GM18519 (cell line): ENCODE results near the gene LRRC41.
"Not testable (repeated sequence)": the region's sequence is repeated elsewhere in the genome, so short reads cannot be mapped to it uniquely, and the experiment has no call there.

Experiments used
- ATAC-seq: cut with Tn5 transposase; IDR thresholded peaks from one replicate; pipeline ENCODE4 v1.9.1; 2021; ENCODE audit warnings: mild to moderate bottlenecking, moderate library complexity; ENCODE audit not compliant: unreplicated experiment, low FRiP score

Gene LRRC41

DNA sequence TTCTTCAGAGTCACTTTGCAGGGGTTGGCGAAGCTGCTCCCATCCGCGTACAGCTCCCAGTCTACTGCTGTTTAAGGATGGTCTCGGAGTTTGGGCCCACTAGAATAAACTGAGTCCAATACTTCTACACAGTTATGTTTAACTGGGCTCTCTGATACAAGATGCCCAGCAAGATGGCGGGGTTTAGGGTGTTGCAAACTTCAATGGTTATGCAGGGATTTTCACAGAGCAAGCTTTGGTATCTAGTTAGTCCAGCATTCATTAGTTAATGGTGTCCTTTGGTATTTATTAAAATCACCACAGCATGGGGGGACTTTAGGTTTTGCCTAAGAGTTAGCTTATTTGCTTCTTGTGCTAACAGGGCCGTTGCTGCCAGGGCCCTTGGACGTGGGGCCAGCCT, 24.8 kb upstream of the LRRC41 start:
- ATAC-seq: not testable (repeated sequence)

- not testable (repeated sequence) for ATAC-seq
Observed at GRCh38 chr1:46325285-46326076, 22.1 kb upstream of the LRRC41 start.

DNA sequence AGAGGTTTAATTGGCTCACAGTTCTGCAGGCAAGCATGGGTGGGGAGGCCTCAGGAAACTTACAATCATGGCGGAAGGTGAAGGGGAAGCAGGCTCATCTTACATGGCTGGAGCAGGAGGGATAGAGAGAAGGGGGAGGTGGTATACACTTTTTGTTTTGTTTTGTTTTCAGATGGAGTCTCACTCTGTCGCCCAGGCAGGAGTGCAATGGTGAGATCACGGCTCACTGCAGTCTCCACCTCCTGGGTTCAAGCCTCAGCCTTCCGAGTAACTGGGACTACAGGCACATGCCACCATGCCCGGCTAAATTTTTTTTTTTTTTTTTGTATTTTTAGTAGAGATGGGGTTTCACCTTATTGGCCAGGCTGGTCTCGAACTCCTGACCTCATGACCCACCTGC, 18.8 kb upstream of the LRRC41 start:
- ATAC-seq: not testable (repeated sequence)

- not testable (repeated sequence) for ATAC-seq
Observed at GRCh38 chr1:46319960-46320914, 16.8 kb upstream of the LRRC41 start.

- not testable (repeated sequence) for ATAC-seq
Observed at GRCh38 chr1:46319301-46319700, 15.9 kb upstream of the LRRC41 start.

DNA sequence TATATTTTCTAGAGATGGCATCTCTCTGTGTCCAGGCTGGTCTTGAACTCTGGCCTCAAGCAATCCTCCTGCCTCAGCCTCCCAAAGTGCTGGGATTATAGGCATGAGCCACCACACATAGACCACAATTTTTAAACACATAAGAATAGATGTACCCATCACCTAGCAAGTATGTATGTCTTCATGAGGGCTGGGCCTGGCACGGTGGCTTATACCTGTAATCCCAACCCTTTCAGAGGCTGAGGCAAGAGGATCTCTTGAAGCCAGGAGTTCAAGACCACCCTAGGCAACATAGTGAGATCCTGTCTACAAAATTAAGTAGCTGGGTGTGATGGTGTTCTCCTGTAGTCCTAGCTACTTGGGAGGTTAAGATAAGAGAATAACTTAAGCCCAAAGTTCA, 13.9 kb upstream of the LRRC41 start:
- ATAC-seq: no peak

GRCh38 chr1:46315669-46316403, 12.4 kb upstream of the LRRC41 start:
- no peak for ATAC-seq

GRCh38 chr1:46310321-46310720, 6.9 kb upstream of the LRRC41 start:
- no peak for ATAC-seq

DNA sequence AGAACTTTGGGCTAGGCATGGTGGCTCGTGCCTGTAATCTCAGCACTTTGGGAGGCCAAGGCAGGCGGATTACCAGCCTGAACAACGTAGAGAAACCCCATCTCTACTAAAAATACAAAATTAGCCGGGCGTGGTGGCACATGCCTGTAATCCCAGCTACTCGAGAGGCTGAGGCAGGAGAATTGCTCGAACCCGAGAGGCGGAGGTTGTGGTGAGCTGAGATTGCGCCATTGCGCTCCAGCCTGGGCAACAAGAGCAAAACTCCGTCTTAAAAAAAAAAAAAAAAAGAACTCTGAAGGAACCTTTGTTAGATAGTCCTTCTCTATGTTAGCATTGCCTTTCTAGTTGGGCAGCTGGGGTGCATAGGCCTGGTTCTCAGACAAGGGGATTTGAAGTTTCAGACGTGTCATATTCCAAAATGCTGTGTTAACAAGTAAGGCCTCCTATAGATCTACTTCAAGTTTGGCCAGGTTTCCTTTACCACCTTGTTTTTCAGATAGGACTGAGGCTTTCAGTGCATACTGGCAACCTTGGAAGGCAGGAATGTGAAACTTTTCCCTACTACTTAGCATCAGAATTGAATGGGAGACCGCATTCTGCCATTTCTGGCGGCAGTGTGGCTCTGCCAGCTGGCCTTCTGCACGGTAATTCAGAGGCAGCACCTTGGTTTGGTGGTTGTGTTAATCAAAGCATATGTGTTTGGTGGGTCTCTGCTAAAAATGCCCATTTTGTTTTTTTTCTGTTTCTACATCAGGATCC, 6.2 kb upstream of the LRRC41 start:
- ATAC-seq: no peak

DNA sequence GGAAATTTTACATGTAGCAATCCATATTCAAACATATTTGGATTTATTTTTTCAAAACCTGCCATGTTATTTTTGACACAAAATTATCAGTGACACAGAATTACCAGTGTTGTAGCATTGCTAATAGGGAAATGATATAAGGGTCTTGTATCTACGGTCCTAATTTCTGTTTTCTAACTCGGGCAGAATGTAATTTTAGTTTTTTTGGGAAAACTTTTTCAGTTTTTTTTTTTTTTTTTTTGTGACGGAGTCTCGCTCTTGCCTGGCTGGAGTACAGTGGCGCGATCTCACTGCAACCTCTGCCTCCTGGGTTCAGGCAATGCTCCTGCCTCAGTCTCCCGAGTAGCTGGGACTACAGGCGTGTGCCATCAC, 2.7 kb upstream of the LRRC41 start:
- no peak for ATAC-seq

DNA sequence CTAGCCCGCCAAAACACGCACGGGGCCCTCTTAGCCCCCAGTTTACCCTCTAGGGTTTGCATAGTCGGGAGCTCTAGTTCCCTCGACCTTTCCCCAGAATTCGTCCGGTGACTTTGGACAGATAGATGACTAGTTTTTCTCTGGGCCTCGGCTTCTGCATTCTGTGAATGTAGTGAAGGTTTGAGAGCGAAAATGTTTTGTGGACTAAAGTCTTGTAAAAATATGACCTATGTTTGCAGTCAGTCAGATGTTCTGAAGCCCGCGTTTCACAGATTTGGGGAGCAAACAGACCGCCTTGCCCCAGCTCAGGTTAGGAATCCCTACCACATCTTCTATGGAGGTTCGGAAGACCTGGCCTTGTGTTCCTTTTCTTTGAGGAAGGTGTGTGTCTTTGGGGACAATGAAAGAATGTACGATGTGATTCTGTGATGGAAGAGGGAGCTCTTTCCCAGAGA, 483 bp upstream of the LRRC41 start:
- no peak for ATAC-seq

DNA sequence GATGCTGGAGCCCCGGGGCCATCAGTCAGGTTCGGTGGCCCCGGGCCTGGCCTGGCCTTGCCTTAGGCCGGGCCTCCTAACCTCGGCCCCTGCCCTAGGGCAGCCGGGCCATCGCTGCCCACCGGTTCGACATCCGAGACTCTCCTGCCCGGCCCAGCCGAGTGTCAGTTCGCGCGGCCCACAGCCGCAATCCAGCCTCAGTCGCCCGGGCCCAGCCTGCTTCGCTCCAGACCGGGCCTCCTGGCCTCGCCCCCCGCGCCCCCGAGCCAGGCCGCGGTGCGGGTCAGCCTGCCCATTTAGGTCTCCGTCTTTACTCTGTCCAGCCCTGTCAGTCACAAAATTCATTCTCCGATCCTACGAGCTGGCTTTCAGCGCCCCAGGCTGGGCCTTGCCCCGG, 777 bp downstream of the LRRC41 start:
- peak; percentile 7 for ATAC-seq

- ATAC-seq: no peak
Observed at GRCh38 chr1:46301808-46302640, 1.4 kb downstream of the LRRC41 start.

DNA sequence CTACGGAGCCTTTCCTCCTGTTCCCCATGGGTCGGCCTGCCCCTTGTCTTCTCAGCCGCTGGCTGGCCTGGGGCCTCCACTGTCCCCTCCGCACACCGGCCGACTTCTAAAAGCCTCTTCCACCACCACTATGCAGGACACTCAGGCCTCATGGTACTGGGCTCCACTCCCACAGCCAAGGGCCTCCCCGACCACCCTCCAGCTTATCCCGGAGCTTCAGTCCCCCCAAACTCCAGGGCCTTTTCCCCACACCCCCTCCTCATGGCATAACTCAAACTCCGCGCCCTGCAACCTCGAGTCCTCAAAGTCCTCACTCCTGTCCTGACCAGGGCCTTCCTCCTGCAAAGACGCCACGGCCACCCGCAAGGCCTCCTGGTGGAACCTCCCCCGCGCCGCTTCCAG, 2.0 kb downstream of the LRRC41 start:
- no peak for ATAC-seq

DNA sequence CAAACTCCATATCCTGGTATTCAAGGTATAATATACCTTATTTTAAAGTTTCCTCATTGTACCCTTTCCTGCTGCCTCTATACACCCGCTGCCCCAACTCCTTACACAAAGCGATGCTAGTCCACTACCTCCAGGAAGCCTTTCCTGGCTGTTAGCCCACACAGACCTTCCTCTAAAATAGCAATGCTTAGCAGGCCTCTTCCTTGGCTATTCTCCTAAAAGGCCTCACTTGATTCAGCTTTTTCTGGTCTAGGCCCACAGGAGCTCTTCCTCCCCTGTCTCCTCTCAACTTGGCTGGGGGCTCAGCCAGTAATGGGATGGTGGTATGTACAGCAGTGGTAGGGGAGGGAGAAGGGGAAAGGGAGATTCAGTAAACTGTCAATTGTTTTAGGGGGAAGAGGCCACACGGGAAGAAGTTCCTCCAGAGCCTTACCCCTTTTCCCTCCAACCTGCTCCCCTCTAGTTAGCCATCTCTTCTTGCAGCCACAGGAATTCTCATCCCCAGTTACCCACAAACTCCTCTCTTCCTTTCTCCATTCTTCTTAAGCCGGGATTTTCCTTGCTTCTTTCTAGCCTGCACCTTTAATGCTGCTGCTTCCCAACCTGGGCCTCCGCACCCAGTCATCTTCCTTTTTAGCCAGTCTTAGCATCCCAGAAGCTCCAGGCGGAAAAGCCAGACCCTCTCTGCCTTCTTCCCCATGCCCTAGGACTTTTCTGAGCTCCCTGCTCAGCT, 2.6 kb downstream of the LRRC41 start:
- ATAC-seq: no peak

DNA sequence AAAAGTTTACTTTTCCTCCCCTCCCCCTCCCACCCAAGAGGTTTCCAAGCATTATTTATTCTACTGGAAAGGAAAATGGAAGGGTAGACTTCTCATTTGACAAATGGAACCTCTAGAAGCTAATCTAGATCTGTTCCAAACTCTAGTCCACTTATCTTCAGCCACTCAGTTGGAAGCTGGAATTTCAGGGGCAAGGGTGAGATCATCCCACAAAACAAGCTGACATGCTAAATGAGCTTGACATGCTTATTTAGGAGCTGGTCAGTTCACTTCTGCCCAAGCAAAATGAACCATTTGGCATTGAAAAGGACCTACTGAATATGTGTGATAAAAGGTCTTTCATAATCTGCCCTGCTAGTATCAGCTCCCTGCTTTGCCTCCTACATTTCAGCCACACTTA, 5.0 kb downstream of the LRRC41 start:
- no peak for ATAC-seq

DNA sequence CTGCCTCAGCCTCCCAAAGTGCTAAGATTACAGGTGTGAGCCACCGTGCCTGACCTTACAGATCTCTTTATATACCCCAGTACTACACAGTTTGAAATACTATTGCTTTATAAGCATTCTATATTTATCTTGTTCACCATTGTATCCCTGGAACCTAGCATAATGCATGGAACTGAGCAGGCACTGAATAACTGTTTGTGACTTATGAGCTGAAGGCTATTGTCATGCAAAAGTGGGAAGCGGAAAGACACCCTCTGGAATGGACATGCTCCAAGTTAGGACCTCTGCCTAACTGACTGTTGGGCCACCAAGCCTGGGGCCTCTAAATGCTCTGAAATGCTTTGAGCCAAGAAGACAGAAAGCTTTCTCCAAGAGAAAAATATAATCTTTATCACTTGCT, 8.1 kb downstream of the LRRC41 start:
- no peak for ATAC-seq

- ATAC-seq: no peak
Observed at GRCh38 chr1:46289976-46290375, 13.4 kb downstream of the LRRC41 start.

- no peak for ATAC-seq
Observed at GRCh38 chr1:46289134-46289494, 14.3 kb downstream of the LRRC41 start.
